Sigmoid colon (tissue), 7 donors: Measurements from ENCODE around the gene SLC4A3. TPM values are rescaled to one million over a fixed set of nuclear protein-coding genes. Genes with fewer than 3 reads are reported as not detected.

Experiments
- DNase-seq: peaks from one replicate; pipeline ENCODE4 v3.0.0-alpha.2; 2019
- H3K27ac ChIP-seq, 4 donors: fragments of 200-600 bp; sonication (generic); one replicate each; pipeline ENCODE4 v1.5.1; 2016 to 2019; ENCODE audit warnings: mild to moderate bottlenecking in 1 of 4
- H3K27me3 ChIP-seq, 3 donors: fragments of 200-600 bp; sonication (generic); one replicate each; pipeline ENCODE4 v1.5.1; 2019; ENCODE audit warnings: mild to moderate bottlenecking in 1 of 3
- H3K36me3 ChIP-seq, 4 donors: fragments of 200-600 bp; sonication (generic); one replicate each; pipeline ENCODE4 v1.5.1; 2016 to 2019
- H3K4me1 ChIP-seq, 4 donors: fragments of 200-600 bp; sonication (generic); one replicate each; pipeline ENCODE4 v1.5.1; 2017 to 2019
- H3K4me3 ChIP-seq, 4 donors: fragments of 200-600 bp; sonication (generic); one replicate each; pipeline ENCODE4 v1.5.1; 2017 to 2019; ENCODE audit warnings: mild to moderate bottlenecking in 2 of 4, moderate library complexity in 1 of 4
- H3K9me3 ChIP-seq, 4 donors: fragments of 200-600 bp in 3 of 4; sonication (generic) in 3 of 4; one replicate each; pipeline versions ENCODE4 v1.5.1 to v1.6.1; 2013 to 2019
- CTCF ChIP-seq, 4 experiments: fragments of 450-650 bp in 3 of 4; fragments of 200-600 bp in 1 of 4; IDR thresholded peaks; one replicate each; pipeline ENCODE4 v1.5.1; 2016 to 2019; ENCODE audit warnings: antibody characterized with exemption in 4 of 4, mild to moderate bottlenecking in 3 of 4, moderate library complexity in 2 of 4
- EP300 ChIP-seq, 4 donors: sonication (generic); formaldehyde crosslinking; IDR thresholded peaks; one replicate each; pipeline ENCODE4 v1.6.1; 2017; ENCODE audit warnings: antibody characterized with exemption in 4 of 4
- POLR2A ChIP-seq, 2 donors: fragments of 450-650 bp; IDR thresholded peaks; one replicate each; pipeline ENCODE4 v1.6.1; 2016; ENCODE audit warnings: antibody characterized with exemption in 2 of 2, mild to moderate bottlenecking in 2 of 2, moderate library complexity in 2 of 2
- POLR2AphosphoS5 ChIP-seq, 4 donors: sonication (generic); formaldehyde crosslinking; IDR thresholded peaks; one replicate each; pipeline ENCODE4 v1.6.1; 2017; ENCODE audit warnings: antibody characterized with exemption in 4 of 4
- WGBS, 2 donors: extraction: QIAGEN DNeasy Blood & Tissue Kit; methylation state at CpG; one replicate each; pipeline ENCODE4 v1.1.7; 2013; 5-methylcytosine and 5-hydroxymethylcytosine counted together
- intact Hi-C: fragments of 100-400 bp; cut with DNase I; formaldehyde crosslinking; loops from one replicate; pipeline ENCODE4 v1.15.1; 2023
- polyA plus RNA-seq, 3 donors: library from polyadenylated mRNA; stranded (reverse); fragments of 200-250 nt; gene quantifications; one replicate each; pipeline ENCODE4 v1.2.3, GENCODE V29; 2013
- total RNA-seq, 4 donors: library from RNA; depleted of rRNA; stranded (reverse); fragments of >200 nt; gene quantifications; one replicate each; pipeline ENCODE4 v1.1.0, GENCODE V29; 2016
- donor health status: healthy with polysubstance abuse.
- donor health status: Bipolar disorder and iron deficiency.
- donor health status: healthy.

Gene SLC4A3
- total and polyA plus RNA-seq, 7 donors = under 0.01 to 5.0 (median 1.0) TPM

- no peaks in the 10 kb centered on the region for H3K9me3 ChIP-seq
- no peak overlapping the region for H3K4me3 ChIP-seq
- H3K36me3 ChIP-seq = no peaks in the 10 kb centered on the region
- intact Hi-C loops = no loop called here
- H3K27me3 ChIP-seq = no peaks in the 10 kb centered on the region
- H3K27ac ChIP-seq = no peak overlapping the region
- H3K4me1 ChIP-seq = peaks cover 0 to 3% (median 1%) of the 10 kb centered on the region in 4 donors
- 51 to 72% methylated on average over 13 of the region's 13 CpGs for WGBS, 2 donors
- no peak for TF ChIP-seq POLR2A (IDR thresholded peaks at IDR 0.05)
- no peak for TF ChIP-seq CTCF (IDR thresholded peaks at IDR 0.05)
- no peak for TF ChIP-seq POLR2AphosphoS5 (IDR thresholded peaks at IDR 0.05)
- TF ChIP-seq EP300 (IDR thresholded peaks at IDR 0.05) = no peak
- no peak for DNase-seq
Measured at GRCh38 chr2:219636941-219637841, 9.8 kb downstream of the SLC4A3 start.

- Histone ChIP-seq H3K4me1 (peaks cover 0 to 9% (median 4%) of the 10 kb centered on the region in 4 donors), H3K27ac (no peak overlapping the region), H3K9me3 (no peaks in the 10 kb centered on the region), H3K4me3 (no peak overlapping the region), H3K36me3 (no peaks in the 10 kb centered on the region), H3K27me3 (no peaks in the 10 kb centered on the region)
- intact Hi-C loops = no loop called here
- DNase-seq = no peak
- no peak for TF ChIP-seq POLR2A (IDR thresholded peaks at IDR 0.05)
- no peak for TF ChIP-seq CTCF (IDR thresholded peaks at IDR 0.05)
- TF ChIP-seq POLR2AphosphoS5 (IDR thresholded peaks at IDR 0.05) = no peak
- no peak for TF ChIP-seq EP300 (IDR thresholded peaks at IDR 0.05)
- WGBS, 2 donors = 81 to 85% methylated on average over 9 of the region's 9 CpGs
Measured at GRCh38 chr2:219637842-219638185, 10.4 kb downstream of the SLC4A3 start.

DNA sequence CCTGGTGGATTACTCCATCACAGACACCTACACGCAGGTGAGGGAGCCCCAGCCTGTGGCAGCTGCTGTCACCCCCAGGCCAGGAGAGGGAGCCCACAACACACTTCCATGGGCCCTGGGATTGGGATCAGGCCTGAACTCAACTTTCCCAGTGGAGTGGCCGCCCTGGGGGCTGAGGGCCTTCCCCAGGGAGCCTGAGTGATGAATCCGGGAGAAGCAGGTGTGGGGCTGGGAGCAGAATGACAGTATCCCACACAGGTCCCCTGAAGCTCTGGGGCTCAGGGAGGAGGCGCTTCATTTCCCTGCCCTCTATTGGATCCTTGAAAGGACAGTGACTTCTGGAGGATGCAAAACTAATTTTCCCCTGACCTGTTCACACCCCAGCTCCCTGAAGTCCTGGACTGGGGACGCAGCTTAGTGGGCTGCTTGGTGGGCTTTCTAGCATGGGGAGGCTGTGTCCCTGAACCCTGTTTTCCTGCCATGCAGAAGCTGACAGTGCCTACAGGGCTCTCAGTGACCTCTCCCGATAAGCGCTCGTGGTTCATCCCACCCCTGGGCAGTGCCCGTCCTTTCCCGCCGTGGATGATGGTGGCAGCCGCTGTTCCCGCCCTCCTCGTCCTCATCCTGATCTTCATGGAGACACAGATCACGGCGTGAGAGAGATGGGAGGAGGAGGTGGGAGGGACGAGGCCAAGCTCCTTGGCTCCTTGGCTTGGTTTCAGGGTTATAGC lies 11.0 kb downstream of the SLC4A3 start:
- Histone ChIP-seq H3K27me3 (no peaks in the 10 kb centered on the region), H3K27ac (no peak overlapping the region), H3K4me3 (no peak overlapping the region), H3K9me3 (no peaks in the 10 kb centered on the region), H3K36me3 (no peaks in the 10 kb centered on the region), H3K4me1 (peaks cover 0 to 10% (median 5%) of the 10 kb centered on the region in 4 donors)
- intact Hi-C loops = no loop called here
- peak; percentile 53 for DNase-seq
- TF ChIP-seq EP300 (IDR thresholded peaks at IDR 0.05) (no peak), POLR2A (IDR thresholded peaks at IDR 0.05) (no peak), POLR2AphosphoS5 (IDR thresholded peaks at IDR 0.05) (no peak)
- 79 to 88% methylated on average over 17 of the region's 17 CpGs for WGBS, 2 donors

DNA sequence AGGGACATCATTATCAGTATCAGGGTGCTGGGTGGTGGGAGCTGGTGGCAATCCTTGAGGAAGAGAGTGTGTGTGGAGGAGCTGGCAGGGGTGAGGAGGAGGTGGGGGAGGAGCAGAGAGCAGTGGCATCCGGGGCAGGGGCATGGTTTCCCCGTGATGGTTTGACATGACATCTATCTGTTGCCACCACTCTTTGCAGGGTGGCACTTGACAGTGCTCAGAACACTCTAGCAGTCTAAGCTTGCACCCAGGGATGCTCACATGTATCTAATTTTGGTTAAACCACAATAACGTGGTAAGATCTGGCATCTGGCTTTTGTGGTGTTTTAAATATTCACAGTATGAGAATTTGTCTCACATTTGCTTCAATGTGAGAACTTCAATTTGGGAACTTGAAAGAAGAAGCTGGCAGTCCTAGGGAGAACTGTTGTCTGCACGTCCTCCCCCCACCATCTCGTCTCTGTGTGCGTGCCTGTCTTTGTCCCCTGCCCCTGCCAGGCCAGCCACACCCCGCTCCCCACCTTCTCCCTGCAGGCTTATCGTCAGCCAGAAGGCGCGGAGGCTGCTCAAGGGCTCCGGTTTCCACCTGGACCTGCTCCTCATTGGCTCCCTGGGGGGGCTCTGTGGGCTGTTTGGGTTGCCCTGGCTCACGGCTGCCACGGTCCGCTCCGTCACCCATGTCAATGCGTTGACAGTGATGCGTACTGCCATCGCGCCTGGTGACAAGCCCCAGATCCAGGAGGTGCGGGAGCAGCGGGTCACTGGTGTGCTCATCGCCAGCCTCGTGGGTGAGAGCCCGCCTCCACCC lies 11.7 kb downstream of the SLC4A3 start:
- Histone ChIP-seq H3K4me1 (peaks cover 0 to 10% (median 5%) of the 10 kb centered on the region in 4 donors), H3K9me3 (no peaks in the 10 kb centered on the region), H3K27ac (no peak overlapping the region), H3K36me3 (no peaks in the 10 kb centered on the region), H3K27me3 (no peaks in the 10 kb centered on the region), H3K4me3 (no peak overlapping the region)
- TF ChIP-seq POLR2A (IDR thresholded peaks at IDR 0.05) = no peak
- no peak for TF ChIP-seq POLR2AphosphoS5 (IDR thresholded peaks at IDR 0.05)
- TF ChIP-seq CTCF (IDR thresholded peaks at IDR 0.05) = no peak
- no peak for TF ChIP-seq EP300 (IDR thresholded peaks at IDR 0.05)
- intact Hi-C loops = no loop called here
- peak; percentile 55 for DNase-seq
- WGBS, 2 donors = 71 to 75% methylated on average over 24 of the region's 24 CpGs
